HL-60 (cell line): Measurements from ENCODE around the gene PTPRU.

Source experiments
- CTCF ChIP-seq: IDR thresholded peaks from one replicate; pipeline ENCODE4 v1.5.1; 2011; ENCODE audit warnings: low read length, control low read depth, inconsistent platforms; ENCODE audit not compliant: insufficient read depth
- GABPA ChIP-seq: IDR thresholded peaks from 2 replicates; pipeline ENCODE4 v1.6.1; 2012; ENCODE audit warnings: low read depth
- POLR2AphosphoS5 ChIP-seq: IDR thresholded peaks from 2 replicates; pipeline ENCODE4 v1.6.1; 2012; ENCODE audit warnings: low read depth
- REST ChIP-seq: IDR thresholded peaks from 2 replicates; pipeline ENCODE4 v1.6.1; 2012; ENCODE audit warnings: low read depth; ENCODE audit not compliant: insufficient replicate concordance

GRCh38 chr1:29352719-29353420, 116.5 kb downstream of the PTPRU start:
- TF ChIP-seq CTCF (no peak), POLR2AphosphoS5 (no peak), GABPA (no peak), REST (no peak)
